SK-N-SH (cell line): Measurements from ENCODE around the gene SYT17. TPM values are rescaled to one million over a fixed set of nuclear protein-coding genes. Genes with fewer than 3 reads are reported as not detected.

Experiments
- CTCF ChIA-PET: fragments of 300-600, 350-600 bp; formaldehyde crosslinking; extraction: SDS; loops from one replicate; lab custom pipeline; 2021; lab: Yijun Ruan, JAX
- POLR2A ChIA-PET: fragments of 350-600 bp; sonication (Branson Sonifier 250); formaldehyde crosslinking; extraction: SDS; loops from one replicate; lab custom pipeline; 2020; ENCODE audit warnings: antibody characterized with exemption, inconsistent platforms; lab: Yijun Ruan, JAX
- DNase-seq: peaks from one replicate; pipeline ENCODE4 v3.0.0; 2012
- H2AFZ ChIP-seq: fragments of 200-600 bp; sonication (generic); 2 replicates; pipeline ENCODE4 v1.8.1; 2016; ENCODE audit warnings: antibody characterized with exemption, mild to moderate bottlenecking, low read depth
- H3F3A ChIP-seq: fragments of 200-600 bp; sonication (generic); replicated peaks from 2 replicates; pipeline ENCODE3; 2016; ENCODE audit warnings: antibody characterized with exemption, mild to moderate bottlenecking; ENCODE audit not compliant: insufficient read depth
- H3K27ac ChIP-seq, 2 experiments: fragments of 200-500 bp in 1 of 2; fragments of 200-600 bp in 1 of 2; sonication (Bioruptor generic) in 1 of 2; sonication (generic), shearing (Covaris generic) in 1 of 2; 2 replicates each; pipeline versions ENCODE4 v1.5.1 to v1.6.1; 2014 to 2016; ENCODE audit warnings: low read depth in 2 of 2, inconsistent platforms in 1 of 2, low read length in 1 of 2, mild to moderate bottlenecking in 1 of 2, mixed read lengths in 1 of 2
- H3K27me3 ChIP-seq: fragments of 200-600 bp; sonication (generic), shearing (Covaris generic); 2 replicates; pipeline ENCODE4 v1.6.1; 2016; ENCODE audit warnings: mixed run types; ENCODE audit not compliant: insufficient read depth
- H3K36me3 ChIP-seq, 2 experiments: fragments of 200-500 bp in 1 of 2; fragments of 200-600 bp in 1 of 2; sonication (Bioruptor generic) in 1 of 2; sonication (generic) in 1 of 2; replicated peaks in 1 of 2; 2 replicates each; pipeline versions ENCODE3 to v1.5.1; 2014 to 2016; ENCODE audit warnings: low read length in 1 of 2, mild to moderate bottlenecking in 1 of 2; ENCODE audit not compliant: insufficient read depth in 2 of 2, control insufficient read depth in 1 of 2
- H3K4me1 ChIP-seq, 2 experiments: fragments of 200-500 bp in 1 of 2; fragments of 200-600 bp in 1 of 2; sonication (Bioruptor generic) in 1 of 2; sonication (generic), shearing (Covaris generic) in 1 of 2; 2 replicates each; pipeline versions ENCODE4 v1.5.1 to v1.6.1; 2014 to 2016; ENCODE audit warnings: low read depth in 1 of 2, low read length in 1 of 2, mixed run types in 1 of 2; ENCODE audit not compliant: insufficient read depth in 2 of 2, control insufficient read depth in 1 of 2
- H3K4me2 ChIP-seq: fragments of 200-600 bp; sonication (generic), shearing (Covaris generic); 2 replicates; pipeline ENCODE4 v1.6.1; 2017; ENCODE audit warnings: mixed run types
- H3K4me3 ChIP-seq, 2 experiments: fragments of 200-500 bp in 1 of 2; fragments of 200-600 bp in 1 of 2; sonication (Bioruptor generic) in 1 of 2; sonication (generic), shearing (Covaris generic) in 1 of 2; 2 replicates each; pipeline versions ENCODE4 v1.5.1 to v1.8.1; 2014 to 2016; ENCODE audit warnings: low read depth in 2 of 2, inconsistent platforms in 1 of 2, low read length in 1 of 2, mild to moderate bottlenecking in 1 of 2, mixed read lengths in 1 of 2, moderate library complexity in 1 of 2
- H3K79me2 ChIP-seq: fragments of 200-600 bp; sonication (generic); 2 replicates; pipeline ENCODE4 v1.8.1; 2017; ENCODE audit warnings: mild to moderate bottlenecking; ENCODE audit not compliant: insufficient read depth
- H3K9ac ChIP-seq: fragments of 200-600 bp; sonication (generic); 2 replicates; pipeline ENCODE4 v1.6.1; 2017; ENCODE audit warnings: mixed run types
- H3K9me2 ChIP-seq: fragments of 200-600 bp; sonication (generic); 2 replicates; pipeline ENCODE4 v1.6.1; 2017; ENCODE audit warnings: mixed run types
- H3K9me3 ChIP-seq: fragments of 200-600 bp; sonication (generic); 2 replicates; pipeline ENCODE4 v1.6.1; 2017; ENCODE audit warnings: mixed run types, mild to moderate bottlenecking, moderate library complexity
- H4K20me1 ChIP-seq: fragments of 200-600 bp; sonication (generic); 2 replicates; pipeline ENCODE4 v1.6.1; 2017; ENCODE audit warnings: mild to moderate bottlenecking, mixed run types; ENCODE audit not compliant: insufficient read depth
- ELF1 ChIP-seq: IDR thresholded peaks from 2 replicates; pipeline ENCODE4 v1.4.0; 2012
- EP300 ChIP-seq, 2 experiments: IDR thresholded peaks; 2 replicates each; pipeline versions ENCODE4 v1.4.0 to v1.6.1; 2012; ENCODE audit warnings: borderline replicate concordance in 1 of 2, low read depth in 1 of 2, low read length in 1 of 2
- FOXJ3 ChIP-seq: sonication (generic); formaldehyde crosslinking; IDR thresholded peaks from 2 replicates; pipeline ENCODE4 v1.5.1; 2020; ENCODE audit warnings: mild to moderate bottlenecking, missing genetic modification reagents
- GABPA ChIP-seq: IDR thresholded peaks from 2 replicates; pipeline ENCODE4 v1.4.0; 2012; ENCODE audit warnings: low read depth, mild to moderate bottlenecking
- GATA2 ChIP-seq: sonication (generic); formaldehyde crosslinking; IDR thresholded peaks from 2 replicates; pipeline ENCODE4 v1.5.0; 2020; ENCODE audit warnings: mild to moderate bottlenecking, missing genetic modification reagents
- JUND ChIP-seq: IDR thresholded peaks from 2 replicates; pipeline ENCODE4 v1.4.0; 2012
- NFIC ChIP-seq: IDR thresholded peaks from 2 replicates; pipeline ENCODE4 v1.4.0; 2012; ENCODE audit warnings: borderline replicate concordance
- POLR2AphosphoS5 ChIP-seq: IDR thresholded peaks from 2 replicates; pipeline ENCODE4 v1.6.1; 2012; ENCODE audit warnings: low read depth, low read length
- RAD21 ChIP-seq: IDR thresholded peaks from 2 replicates; pipeline ENCODE4 v1.6.1; 2012; ENCODE audit warnings: mild to moderate bottlenecking, low read length
- RCOR1 ChIP-seq: fragments of 150-350 bp; IDR thresholded peaks from 2 replicates; pipeline ENCODE4 v1.6.1; 2017; ENCODE audit warnings: antibody characterized with exemption, low read length
- RFX5 ChIP-seq: IDR thresholded peaks from 2 replicates; pipeline ENCODE4 v1.6.1; 2012; ENCODE audit warnings: mild to moderate bottlenecking, improper control_type of control experiment, low read length
- RXRA ChIP-seq: IDR thresholded peaks from 2 replicates; pipeline ENCODE4 v1.4.0; 2012; ENCODE audit warnings: low read depth, mild to moderate bottlenecking, borderline replicate concordance
- SMC3 ChIP-seq: IDR thresholded peaks from 2 replicates; pipeline ENCODE4 v1.6.1; 2012; ENCODE audit warnings: low read depth, low read length, improper control_type of control experiment
- TAF1 ChIP-seq: IDR thresholded peaks from 2 replicates; pipeline ENCODE4 v1.6.1; 2012; ENCODE audit warnings: low read depth, mild to moderate bottlenecking, low read length, moderate library complexity, borderline replicate concordance
- TCF12 ChIP-seq: IDR thresholded peaks from 2 replicates; pipeline ENCODE4 v1.4.0; 2012
- YY1 ChIP-seq: IDR thresholded peaks from 2 replicates; pipeline ENCODE4 v1.4.0; 2012; ENCODE audit warnings: low read depth, mild to moderate bottlenecking
- WGBS: methylation state at CpG from one replicate; pipeline ENCODE4 v1.1.6; 2017; ENCODE audit warnings: low lambda C conversion rate; 5-methylcytosine and 5-hydroxymethylcytosine counted together
- polyA plus RNA-seq, 3 experiments: library from polyadenylated mRNA; depleted of rRNA; stranded (reverse); fragments of >200 nt; gene quantifications; 2 replicates each; pipeline ENCODE4 v1.2.3, GENCODE V29; 2012
- TF ChIP-seq, protein P1 (sequence below): fragments of 200-600 bp; sonication (generic); IDR thresholded peaks from 2 replicates; pipeline ENCODE4 v1.6.1; 2017; ENCODE audit warnings: antibody characterized with exemption, mild to moderate bottlenecking, moderate library complexity
- TF ChIP-seq, protein P2 (sequence below): IDR thresholded peaks from 2 replicates; pipeline ENCODE4 v1.4.0; 2012; ENCODE audit warnings: low read depth, borderline replicate concordance
- TF ChIP-seq, protein P3 (sequence below): IDR thresholded peaks from 2 replicates; pipeline ENCODE4 v1.4.0; 2012; ENCODE audit warnings: low read depth
- TF ChIP-seq, protein P4 (sequence below): IDR thresholded peaks from 2 replicates; pipeline ENCODE4 v1.4.0; 2012; ENCODE audit warnings: low read depth, borderline replicate concordance

Gene SYT17
- polyA plus RNA-seq, 1 of the 3 experiments (the other 2 are of a cell fraction): 0.21 TPM

DNA sequence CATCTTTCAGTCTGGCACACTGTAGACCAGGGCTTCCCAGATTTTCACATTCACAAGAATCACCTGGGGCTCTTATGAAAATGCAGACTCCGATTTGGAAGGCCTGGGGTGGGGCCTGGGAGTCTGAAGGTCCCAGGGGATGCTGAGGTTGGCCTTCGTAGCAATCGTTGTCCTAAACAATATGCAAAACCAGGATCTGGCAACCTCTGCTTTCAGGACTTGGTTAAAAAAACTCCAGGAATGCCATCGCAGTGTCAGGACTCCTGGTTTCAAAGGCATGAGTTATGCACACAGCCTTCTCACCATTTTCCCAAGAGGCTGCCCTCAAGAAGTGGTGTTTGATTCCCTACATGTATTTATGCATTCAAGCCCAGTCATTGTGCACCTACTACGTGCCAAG lies 124.1 kb downstream of the SYT17 start (continued):
- no peak for TF ChIP-seq RAD21
- no peak for TF ChIP-seq FOXJ3 (CRISPR knock-in tag)
- TF ChIP-seq, protein P1, sequence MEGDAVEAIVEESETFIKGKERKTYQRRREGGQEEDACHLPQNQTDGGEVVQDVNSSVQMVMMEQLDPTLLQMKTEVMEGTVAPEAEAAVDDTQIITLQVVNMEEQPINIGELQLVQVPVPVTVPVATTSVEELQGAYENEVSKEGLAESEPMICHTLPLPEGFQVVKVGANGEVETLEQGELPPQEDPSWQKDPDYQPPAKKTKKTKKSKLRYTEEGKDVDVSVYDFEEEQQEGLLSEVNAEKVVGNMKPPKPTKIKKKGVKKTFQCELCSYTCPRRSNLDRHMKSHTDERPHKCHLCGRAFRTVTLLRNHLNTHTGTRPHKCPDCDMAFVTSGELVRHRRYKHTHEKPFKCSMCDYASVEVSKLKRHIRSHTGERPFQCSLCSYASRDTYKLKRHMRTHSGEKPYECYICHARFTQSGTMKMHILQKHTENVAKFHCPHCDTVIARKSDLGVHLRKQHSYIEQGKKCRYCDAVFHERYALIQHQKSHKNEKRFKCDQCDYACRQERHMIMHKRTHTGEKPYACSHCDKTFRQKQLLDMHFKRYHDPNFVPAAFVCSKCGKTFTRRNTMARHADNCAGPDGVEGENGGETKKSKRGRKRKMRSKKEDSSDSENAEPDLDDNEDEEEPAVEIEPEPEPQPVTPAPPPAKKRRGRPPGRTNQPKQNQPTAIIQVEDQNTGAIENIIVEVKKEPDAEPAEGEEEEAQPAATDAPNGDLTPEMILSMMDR: no peak

DNA sequence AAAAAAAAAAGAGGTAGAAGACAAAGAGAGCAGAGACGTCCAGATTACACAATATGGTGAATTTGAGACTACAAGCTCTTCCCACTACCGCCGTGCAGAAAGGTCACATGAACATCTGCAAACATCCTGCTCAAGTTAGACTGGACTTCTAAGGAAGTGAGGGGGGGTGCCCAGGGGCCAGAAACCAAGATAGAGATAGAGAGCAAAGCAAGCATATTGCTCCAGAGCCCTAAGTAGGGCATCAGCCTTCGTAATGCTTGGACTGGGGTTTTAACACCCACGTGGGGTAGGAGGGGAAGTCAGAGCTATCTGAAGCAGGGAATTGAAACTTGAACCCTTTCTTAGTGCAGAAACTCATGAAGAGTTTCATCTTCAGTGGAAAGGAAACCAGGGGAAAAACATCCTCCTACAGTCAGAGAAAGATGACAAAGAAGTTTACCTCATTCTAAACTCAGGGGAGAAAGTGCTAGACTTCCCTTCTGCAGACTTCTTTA lies 126.2 kb downstream of the SYT17 start:
- Histone ChIP-seq H3K4me2 (no peak overlapping the region), H4K20me1 (no peaks in the 10 kb centered on the region), H3K9me2 (no peaks in the 10 kb centered on the region), H3K4me1 (peaks cover 0 to 16% of the 10 kb centered on the region in 2 experiments; a peak in 2 of 4 replicates), H3K79me2 (no peaks in the 10 kb centered on the region), H3F3A (no peaks in the 10 kb centered on the region), H3K27me3 (no peaks in the 10 kb centered on the region), H3K36me3 (no peaks in the 10 kb centered on the region), H3K9me3 (no peaks in the 10 kb centered on the region), H3K27ac (no peak overlapping the region), H2AFZ (no peak overlapping the region), H3K4me3 (no peak overlapping the region), H3K9ac (no peak overlapping the region)
- DNase-seq: no peak
- ChIA-PET CTCF (interaction anchor here (1.9 kb wide), 1 partner anchor 10 kb away, joined by 4 read pairs; no protein-coding TSS in a partner anchor), POLR2A (no interaction called here)
- 41% methylated on average over 5 of the region's 5 CpGs for WGBS
- TF ChIP-seq RXRA (no peak), RFX5 (no peak), TCF12 (no peak), TAF1 (no peak), YY1 (no peak), JUND (no peak)
- TF ChIP-seq, protein P2, sequence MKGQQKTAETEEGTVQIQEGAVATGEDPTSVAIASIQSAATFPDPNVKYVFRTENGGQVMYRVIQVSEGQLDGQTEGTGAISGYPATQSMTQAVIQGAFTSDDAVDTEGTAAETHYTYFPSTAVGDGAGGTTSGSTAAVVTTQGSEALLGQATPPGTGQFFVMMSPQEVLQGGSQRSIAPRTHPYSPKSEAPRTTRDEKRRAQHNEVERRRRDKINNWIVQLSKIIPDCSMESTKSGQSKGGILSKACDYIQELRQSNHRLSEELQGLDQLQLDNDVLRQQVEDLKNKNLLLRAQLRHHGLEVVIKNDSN: no peak

DNA sequence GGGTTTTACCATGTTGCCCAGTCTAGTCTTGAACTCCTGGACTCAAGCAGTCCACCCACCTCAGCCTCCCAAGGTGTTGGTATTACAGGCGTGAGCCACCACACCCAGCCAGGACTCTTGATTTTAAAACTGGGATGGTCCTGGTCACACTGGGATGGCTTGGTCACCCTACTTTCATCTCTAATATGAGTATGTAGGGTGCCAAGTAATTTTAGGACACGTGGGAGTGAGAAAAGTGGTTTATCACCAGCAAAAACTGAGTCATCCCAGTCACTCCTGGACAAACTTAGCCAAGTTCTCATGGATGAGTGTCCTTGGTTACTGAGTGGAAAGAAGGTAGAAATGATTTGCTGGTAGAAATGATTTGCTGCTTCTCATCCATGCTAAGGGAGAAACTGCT lies 127.4 kb downstream of the SYT17 start:
- Histone ChIP-seq H4K20me1 (no peaks in the 10 kb centered on the region), H3K4me1 (peaks cover 0 to 9% of the 10 kb centered on the region in 2 experiments; a peak in 2 of 4 replicates), H3F3A (no peaks in the 10 kb centered on the region), H3K27me3 (no peaks in the 10 kb centered on the region), H2AFZ (no peak overlapping the region), H3K4me2 (no peak overlapping the region), H3K9ac (no peak overlapping the region), H3K9me2 (no peaks in the 10 kb centered on the region), H3K79me2 (no peaks in the 10 kb centered on the region), H3K27ac (no peak overlapping the region), H3K4me3 (no peak overlapping the region), H3K36me3 (no peaks in the 10 kb centered on the region), H3K9me3 (no peaks in the 10 kb centered on the region)
- ChIA-PET POLR2A (no interaction called here), CTCF (no interaction called here)
- no peak for DNase-seq
- WGBS: 36% methylated on average over 2 of the region's 2 CpGs
- TF ChIP-seq ELF1 (no peak), RCOR1 (no peak), GABPA (no peak), EP300 (IDR thresholded peaks at IDR 0.05; ENCODE audit: borderline replicate concordance in 1 of 2, low read depth in 1 of 2, low read length in 1 of 2) (no peak), SMC3 (no peak), JUND (no peak), POLR2AphosphoS5 (no peak), NFIC (no peak), GATA2 (CRISPR knock-in tag) (no peak)
- TF ChIP-seq, protein P1: no peak
- TF ChIP-seq, protein P3, sequence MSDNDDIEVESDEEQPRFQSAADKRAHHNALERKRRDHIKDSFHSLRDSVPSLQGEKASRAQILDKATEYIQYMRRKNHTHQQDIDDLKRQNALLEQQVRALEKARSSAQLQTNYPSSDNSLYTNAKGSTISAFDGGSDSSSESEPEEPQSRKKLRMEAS: no peak
- TF ChIP-seq, protein P4, sequence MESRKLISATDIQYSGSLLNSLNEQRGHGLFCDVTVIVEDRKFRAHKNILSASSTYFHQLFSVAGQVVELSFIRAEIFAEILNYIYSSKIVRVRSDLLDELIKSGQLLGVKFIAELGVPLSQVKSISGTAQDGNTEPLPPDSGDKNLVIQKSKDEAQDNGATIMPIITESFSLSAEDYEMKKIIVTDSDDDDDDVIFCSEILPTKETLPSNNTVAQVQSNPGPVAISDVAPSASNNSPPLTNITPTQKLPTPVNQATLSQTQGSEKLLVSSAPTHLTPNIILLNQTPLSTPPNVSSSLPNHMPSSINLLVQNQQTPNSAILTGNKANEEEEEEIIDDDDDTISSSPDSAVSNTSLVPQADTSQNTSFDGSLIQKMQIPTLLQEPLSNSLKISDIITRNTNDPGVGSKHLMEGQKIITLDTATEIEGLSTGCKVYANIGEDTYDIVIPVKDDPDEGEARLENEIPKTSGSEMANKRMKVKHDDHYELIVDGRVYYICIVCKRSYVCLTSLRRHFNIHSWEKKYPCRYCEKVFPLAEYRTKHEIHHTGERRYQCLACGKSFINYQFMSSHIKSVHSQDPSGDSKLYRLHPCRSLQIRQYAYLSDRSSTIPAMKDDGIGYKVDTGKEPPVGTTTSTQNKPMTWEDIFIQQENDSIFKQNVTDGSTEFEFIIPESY: no peak
- TF ChIP-seq, protein P2: no peak
